H9 (cell line): ENCODE measurements around the gene SH3TC1. TPM values are rescaled to one million over a fixed set of nuclear protein-coding genes. Genes with fewer than 3 reads are reported as not detected.

Source experiments
- DNase-seq: peaks from one replicate; pipeline ENCODE4 v3.0.0-alpha.2; 2017
- H2AFZ ChIP-seq: one replicate; pipeline ENCODE4 v1.6.1; 2013; ENCODE audit warnings: mild to moderate bottlenecking, low read length, control low read depth, moderate library complexity
- H2AK5ac ChIP-seq: 2 replicates; pipeline ENCODE4 v1.6.1; 2013; ENCODE audit warnings: low read length, control low read depth, mixed read lengths; ENCODE audit not compliant: insufficient read length
- H2BK120ac ChIP-seq: one replicate; pipeline ENCODE4 v1.6.1; 2013; ENCODE audit warnings: low read depth, mild to moderate bottlenecking, low read length, control low read depth, inconsistent platforms; ENCODE audit not compliant: poor library complexity, severe bottlenecking
- H2BK12ac ChIP-seq: 2 replicates; pipeline ENCODE4 v1.6.1; 2013; ENCODE audit warnings: low read length, control low read depth, mixed read lengths, low read depth; ENCODE audit not compliant: insufficient read length
- H2BK15ac ChIP-seq: 2 replicates; pipeline ENCODE4 v1.6.1; 2013; ENCODE audit warnings: low read depth, low read length, control low read depth
- H2BK20ac ChIP-seq: one replicate; pipeline ENCODE4 v1.6.1; 2013; ENCODE audit warnings: low read depth, mild to moderate bottlenecking, low read length, control low read depth, inconsistent platforms; ENCODE audit not compliant: poor library complexity, severe bottlenecking
- H2BK5ac ChIP-seq: 2 replicates; pipeline ENCODE4 v1.6.1; 2013; ENCODE audit warnings: low read length, control low read depth, mixed read lengths; ENCODE audit not compliant: insufficient read length
- H3K14ac ChIP-seq: 2 replicates; pipeline ENCODE4 v1.6.1; 2013; ENCODE audit warnings: low read length, control low read depth; ENCODE audit not compliant: insufficient read depth
- H3K18ac ChIP-seq: 2 replicates; pipeline ENCODE4 v1.6.1; 2013; ENCODE audit warnings: low read depth, mild to moderate bottlenecking, mixed read lengths, low read length, control low read depth; ENCODE audit not compliant: insufficient read length
- H3K23ac ChIP-seq: 2 replicates; pipeline ENCODE4 v1.6.1; 2013; ENCODE audit warnings: low read length, control low read depth, mixed read lengths, low read depth; ENCODE audit not compliant: insufficient read length
- H3K23me2 ChIP-seq: 2 replicates; pipeline ENCODE4 v1.6.1; 2013; ENCODE audit warnings: low read depth, mild to moderate bottlenecking, mixed read lengths, low read length, control low read depth; ENCODE audit not compliant: insufficient read length, poor library complexity, severe bottlenecking
- H3K27ac ChIP-seq: 2 replicates; pipeline ENCODE4 v1.5.1; 2013; ENCODE audit warnings: low read length, control low read depth, mixed read lengths, low read depth; ENCODE audit not compliant: insufficient read length
- H3K27me3 ChIP-seq: 2 replicates; pipeline ENCODE4 v1.6.1; 2013; ENCODE audit warnings: low read length, control low read depth, inconsistent platforms; ENCODE audit not compliant: insufficient read depth
- H3K4ac ChIP-seq: 2 replicates; pipeline ENCODE4 v1.6.1; 2013; ENCODE audit warnings: low read depth, mild to moderate bottlenecking, control low read depth, inconsistent platforms, low read length, moderate library complexity
- H3K4me1 ChIP-seq: 2 replicates; pipeline ENCODE4 v1.6.1; 2013; ENCODE audit warnings: low read length, control low read depth, inconsistent platforms; ENCODE audit not compliant: insufficient read depth
- H3K4me2 ChIP-seq: 2 replicates; pipeline ENCODE4 v1.6.1; 2013; ENCODE audit warnings: low read length, control low read depth, mixed read lengths; ENCODE audit not compliant: insufficient read length, insufficient read depth
- H3K56ac ChIP-seq: 2 replicates; pipeline ENCODE4 v1.6.1; 2013; ENCODE audit warnings: low read depth, mild to moderate bottlenecking, mixed read lengths, low read length, control low read depth; ENCODE audit not compliant: insufficient read length
- H3K79me1 ChIP-seq: 2 replicates; pipeline ENCODE4 v1.6.1; 2013; ENCODE audit warnings: low read depth, mild to moderate bottlenecking, moderate library complexity, low read length, control low read depth, inconsistent platforms; ENCODE audit not compliant: insufficient read depth, poor library complexity, severe bottlenecking
- H3K79me2 ChIP-seq: 2 replicates; pipeline ENCODE4 v1.6.1; 2013; ENCODE audit warnings: low read length, control low read depth, inconsistent platforms; ENCODE audit not compliant: insufficient read depth
- H3K9ac ChIP-seq: 2 replicates; pipeline ENCODE4 v1.6.1; 2013; ENCODE audit warnings: low read length, control low read depth, mixed read lengths; ENCODE audit not compliant: insufficient read length; ENCODE audit errors: extremely low read depth
- H3K9me3 ChIP-seq: one replicate; pipeline ENCODE4 v1.6.1; 2013; ENCODE audit warnings: low read depth, low read length, inconsistent platforms; ENCODE audit not compliant: control insufficient read depth
- H3T11ph ChIP-seq: one replicate; pipeline ENCODE4 v1.6.1; 2013; ENCODE audit warnings: mild to moderate bottlenecking, low read length, control low read depth, inconsistent platforms
- H4K20me1 ChIP-seq: one replicate; pipeline ENCODE4 v1.6.1; 2013; ENCODE audit not compliant: control insufficient read depth, insufficient read length, insufficient read depth
- H4K5ac ChIP-seq: 2 replicates; pipeline ENCODE4 v1.6.1; 2013; ENCODE audit warnings: low read depth, mild to moderate bottlenecking, mixed read lengths, low read length, control low read depth; ENCODE audit not compliant: insufficient read length
- H4K8ac ChIP-seq: replicated peaks from 2 replicates; pipeline ENCODE4 v1.6.1; 2013; ENCODE audit warnings: low read length, control low read depth, mixed read lengths, low read depth; ENCODE audit not compliant: insufficient read length
- H4K91ac ChIP-seq: 2 replicates; pipeline ENCODE4 v1.6.1; 2013; ENCODE audit warnings: low read depth, mild to moderate bottlenecking, moderate library complexity, mixed read lengths, low read length, control low read depth; ENCODE audit not compliant: insufficient read length
- H3K27ac Mint-ChIP-seq, 3 experiments: 2 replicates in 2 of 3; 3 replicates in 1 of 3; pipeline ENCODE4 v1.8.0; 2020 to 2021; ENCODE audit warnings: mixed read lengths in 3 of 3, mild to moderate bottlenecking in 1 of 3, moderate library complexity in 1 of 3
- H3K27me3 Mint-ChIP-seq: 2 replicates; pipeline ENCODE4 v1.8.0; 2021; ENCODE audit warnings: low read depth, mild to moderate bottlenecking, moderate library complexity, mixed read lengths
- H3K36me3 Mint-ChIP-seq, 3 experiments: 2 replicates in 2 of 3; 3 replicates in 1 of 3; pipeline ENCODE4 v1.8.0; 2020 to 2021; ENCODE audit warnings: low read depth in 3 of 3, mixed read lengths in 3 of 3; ENCODE audit not compliant: insufficient read depth in 1 of 3
- H3K4me1 Mint-ChIP-seq, 2 experiments: 2 replicates each; pipeline ENCODE4 v1.8.0; 2020; ENCODE audit warnings: mixed read lengths in 2 of 2
- H3K4me3 Mint-ChIP-seq, 2 experiments: 2 replicates in 1 of 2; 3 replicates in 1 of 2; pipeline ENCODE4 v1.8.0; 2020 to 2021; ENCODE audit warnings: mild to moderate bottlenecking in 2 of 2, mixed read lengths in 2 of 2, moderate library complexity in 1 of 2
- H3K9me3 Mint-ChIP-seq, 2 experiments: 2 replicates in 1 of 2; 3 replicates in 1 of 2; pipeline ENCODE4 v1.8.0; 2020; ENCODE audit warnings: mild to moderate bottlenecking in 2 of 2, mixed read lengths in 2 of 2, moderate library complexity in 1 of 2
- CTCF ChIP-seq: fragments of 200-600 bp; sonication (generic); conservative IDR thresholded peaks from 3 replicates; pipeline ENCODE4 v1.8.0; 2021; ENCODE audit warnings: antibody characterized with exemption, mild to moderate bottlenecking
- WGBS: extraction: QIAGEN DNeasy Blood & Tissue Kit; methylation state at CpG from one replicate; pipeline ENCODE4 v1.1.7; 2013; ENCODE audit warnings: missing lambda C conversion rate, low lambda C conversion rate, mixed read lengths; ENCODE audit not compliant: insufficient read length; ENCODE audit errors: extremely low coverage; 5-methylcytosine and 5-hydroxymethylcytosine counted together
- total RNA-seq: library from RNA; stranded (reverse); gene quantifications from 2 replicates; pipeline ENCODE4 v1.2.1, GENCODE V29; 2021

Gene SH3TC1
- total RNA-seq, 1 experiment from 2014 or later: 0.74 TPM

- no peak overlapping the region for H4K8ac ChIP-seq
- H3K9me3 ChIP-seq: peaks cover 5% of the 10 kb centered on the region
- no peak overlapping the region for H2BK20ac ChIP-seq
- H3K79me2 ChIP-seq: no peaks in the 10 kb centered on the region
- H3K18ac ChIP-seq: no peak overlapping the region
- H3T11ph ChIP-seq: no peak overlapping the region
- TF ChIP-seq CTCF: no peak
- H3K4me2 ChIP-seq: no peak overlapping the region
- Mint-ChIP-seq H3K4me1 (no peaks in the 10 kb centered on the region), H3K27ac (no peak overlapping the region), H3K4me3 (no peak overlapping the region), H3K36me3 (peaks cover 0 to 5% (median 4%) of the 10 kb centered on the region in 3 experiments; a peak in 2 of 7 replicates), H3K27me3 (peaks cover 20% of the 10 kb centered on the region), H3K9me3 (peaks cover 13 to 17% of the 10 kb centered on the region in 2 experiments)
- no peaks in the 10 kb centered on the region for H4K20me1 ChIP-seq
- no peaks in the 10 kb centered on the region for H3K4me1 ChIP-seq
- H3K23me2 ChIP-seq: no peaks in the 10 kb centered on the region
- no CpG with 5 or more reads among the region's 5 CpGs for whole genome bisulfite sequencing
- no peak overlapping the region for H3K4ac ChIP-seq
- DNase-seq: no peak
- H3K56ac ChIP-seq: no peak overlapping the region
- no peak overlapping the region for H2BK12ac ChIP-seq
- no peak overlapping the region for H2BK5ac ChIP-seq
- no peak overlapping the region for H4K91ac ChIP-seq
- H3K27ac ChIP-seq: no peak overlapping the region
- H2BK15ac ChIP-seq: no peak overlapping the region
- H3K79me1 ChIP-seq: no peaks in the 10 kb centered on the region
- no peaks in the 10 kb centered on the region for H3K27me3 ChIP-seq
- H2BK120ac ChIP-seq: no peak overlapping the region
- H2AK5ac ChIP-seq: no peak overlapping the region
- no peak overlapping the region for H2AFZ ChIP-seq
- H4K5ac ChIP-seq: no peak overlapping the region
- no peak overlapping the region for H3K9ac ChIP-seq
- H3K14ac ChIP-seq: no peak overlapping the region
- H3K23ac ChIP-seq: no peak overlapping the region
These were observed 30.1 kb upstream of the SH3TC1 start for GRCh38 chr4:8168832-8169598.
